NCI-H345 (cell line): ENCODE results near the gene CRIP1.

Experiments used
- DNase-seq: peaks from one replicate; lab custom pipeline; 2025; lab: John Stamatoyannopoulos, UW

The CRIP1 gene

DNA sequence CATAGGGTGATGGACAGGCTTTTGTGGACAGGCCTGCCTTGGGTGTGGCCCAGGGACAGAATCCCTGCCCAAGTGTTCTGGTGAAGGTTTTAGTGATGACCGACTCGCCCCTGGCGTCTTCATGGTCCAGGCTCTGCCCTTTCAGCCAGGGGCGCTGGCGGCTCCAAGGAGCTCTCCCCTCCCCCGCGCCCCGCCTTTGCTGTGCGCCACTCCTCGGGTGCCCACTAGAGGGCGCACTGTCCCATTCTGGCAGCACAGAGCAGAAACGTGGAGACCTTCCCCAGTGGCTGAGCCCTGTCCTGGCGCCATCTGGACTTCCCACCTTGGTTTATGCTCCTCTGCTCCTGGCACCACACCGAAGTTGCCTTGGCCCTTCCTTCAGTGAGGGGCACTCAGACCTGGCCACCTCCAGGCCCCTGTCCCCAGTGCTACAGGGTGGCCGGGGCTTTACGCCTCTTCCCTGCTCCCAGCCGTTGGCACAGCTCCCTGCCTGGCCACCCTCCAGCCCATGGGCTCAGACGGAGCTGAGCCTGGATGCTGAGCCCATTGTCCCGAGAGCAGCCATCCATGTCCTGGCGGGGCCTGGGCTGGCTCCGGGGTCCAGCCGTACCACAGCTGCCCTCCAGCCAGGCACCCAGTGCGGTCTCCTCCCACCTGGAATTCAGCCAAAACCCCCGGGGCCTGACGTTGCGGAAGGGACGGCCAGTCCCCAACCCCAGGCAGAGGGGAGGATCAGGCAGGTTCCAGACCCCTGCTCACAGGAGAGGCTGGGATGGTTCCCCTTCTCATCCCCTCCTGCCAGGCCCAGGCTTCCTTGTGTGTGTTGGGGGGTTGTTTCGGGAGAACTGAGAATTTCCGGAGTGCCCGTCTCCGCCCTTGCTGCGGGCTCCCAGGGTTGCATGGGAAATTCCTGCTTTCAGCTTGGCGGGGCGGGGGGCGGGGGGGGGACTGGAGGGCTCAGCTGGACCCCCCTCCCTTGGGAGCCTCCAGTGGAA is 5.6 kb upstream of the CRIP1 start:
- DNase-seq = peak; percentile 86

DNA sequence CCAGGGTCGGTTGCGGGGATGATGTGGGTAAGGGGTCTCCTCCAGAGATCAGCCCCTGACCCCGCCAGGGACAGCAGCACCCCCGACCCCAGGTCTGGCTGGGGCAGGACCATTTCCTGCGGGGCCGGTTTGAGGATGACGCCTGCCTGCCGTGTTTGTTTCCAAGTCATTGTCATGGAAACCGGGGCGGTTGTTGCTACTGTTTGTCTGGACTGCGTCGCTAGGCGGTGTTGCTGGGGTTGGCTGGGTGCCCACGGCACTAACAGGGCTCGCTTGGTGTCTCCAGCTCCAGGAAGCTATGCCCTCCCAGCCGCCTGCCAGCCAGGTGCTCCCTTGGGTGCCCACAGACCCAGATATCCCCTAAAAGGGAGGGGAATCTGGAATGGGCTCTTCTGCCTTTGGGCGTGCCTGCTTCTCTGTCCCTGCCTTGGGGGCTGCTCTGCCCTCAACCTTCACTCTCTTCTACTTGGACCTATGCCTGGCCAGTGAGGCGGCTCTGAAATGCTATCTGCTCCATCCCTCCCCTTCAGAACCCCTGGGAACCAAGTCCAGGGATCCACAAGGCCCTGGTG is 4.7 kb upstream of the CRIP1 start:
- DNase-seq = peak; percentile 96

DNA sequence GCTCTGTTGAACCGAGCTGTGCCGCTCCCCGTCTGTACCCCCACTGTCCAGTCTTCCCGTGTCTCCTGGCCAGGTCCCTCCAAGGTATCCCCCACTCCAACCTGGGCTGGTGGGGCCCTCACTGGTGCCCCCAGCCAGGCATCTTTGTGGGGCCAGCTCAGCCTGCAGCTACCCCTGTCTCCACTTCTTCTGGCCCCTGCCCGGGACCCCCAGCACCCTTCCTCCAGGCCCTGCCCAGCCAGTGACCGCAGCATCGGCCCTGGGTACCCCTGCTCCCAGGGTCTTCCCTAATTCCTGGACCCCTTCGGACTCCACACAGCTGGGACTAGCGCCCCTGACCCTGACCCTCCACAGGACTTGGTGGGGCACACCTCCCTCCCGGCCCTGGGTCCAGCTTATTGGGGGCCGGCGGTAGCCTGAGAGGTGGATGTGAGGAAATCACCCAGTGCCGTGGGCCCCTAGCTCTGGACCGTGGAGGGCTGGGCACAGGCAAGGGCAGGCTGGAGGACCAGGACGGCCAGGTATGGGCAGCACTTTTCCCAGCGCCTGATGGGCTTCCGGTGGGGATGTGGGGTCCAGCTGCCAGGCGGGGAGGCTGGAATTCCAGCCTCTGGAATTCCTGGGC is 4.1 kb upstream of the CRIP1 start:
- no peak for DNase-seq

DNA sequence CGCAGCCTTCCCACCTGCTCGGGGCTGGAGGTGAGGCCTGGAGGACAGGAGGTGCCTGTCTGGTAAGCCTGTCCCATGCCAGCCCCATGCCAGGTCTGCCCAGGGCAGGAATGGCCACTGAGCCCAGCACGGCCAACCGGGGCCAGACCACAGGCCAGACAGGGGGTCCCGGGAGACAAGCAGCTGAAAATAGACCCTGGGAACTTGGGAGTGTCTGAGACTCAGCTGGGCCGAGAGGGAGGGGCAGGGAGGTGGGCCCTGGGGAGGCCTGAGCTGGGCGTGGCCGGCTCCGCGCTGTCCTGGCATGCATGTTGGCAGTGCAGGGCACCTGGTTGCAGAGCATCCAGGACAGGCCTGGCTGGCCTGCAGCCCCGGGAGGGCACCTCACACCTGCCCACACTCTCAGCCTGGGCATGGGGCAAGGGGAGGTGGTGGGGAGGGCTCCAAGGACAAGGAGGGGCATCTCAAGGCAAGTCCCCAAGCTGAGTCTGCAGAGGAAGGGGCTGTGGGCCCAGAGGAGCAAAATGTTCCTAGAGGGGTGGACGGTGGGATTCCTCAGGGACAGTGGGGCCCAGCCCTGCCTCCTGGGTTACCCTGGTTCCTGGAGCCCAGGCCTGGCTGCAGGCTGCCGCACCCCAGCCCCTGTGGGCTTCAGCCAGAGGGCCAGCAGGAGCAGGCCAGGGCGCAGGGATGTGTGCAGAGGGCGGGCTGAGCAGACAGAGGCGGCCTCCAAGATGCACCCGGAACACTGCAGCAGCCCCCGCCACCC is 3.2 kb upstream of the CRIP1 start:
- no peak for DNase-seq

DNA sequence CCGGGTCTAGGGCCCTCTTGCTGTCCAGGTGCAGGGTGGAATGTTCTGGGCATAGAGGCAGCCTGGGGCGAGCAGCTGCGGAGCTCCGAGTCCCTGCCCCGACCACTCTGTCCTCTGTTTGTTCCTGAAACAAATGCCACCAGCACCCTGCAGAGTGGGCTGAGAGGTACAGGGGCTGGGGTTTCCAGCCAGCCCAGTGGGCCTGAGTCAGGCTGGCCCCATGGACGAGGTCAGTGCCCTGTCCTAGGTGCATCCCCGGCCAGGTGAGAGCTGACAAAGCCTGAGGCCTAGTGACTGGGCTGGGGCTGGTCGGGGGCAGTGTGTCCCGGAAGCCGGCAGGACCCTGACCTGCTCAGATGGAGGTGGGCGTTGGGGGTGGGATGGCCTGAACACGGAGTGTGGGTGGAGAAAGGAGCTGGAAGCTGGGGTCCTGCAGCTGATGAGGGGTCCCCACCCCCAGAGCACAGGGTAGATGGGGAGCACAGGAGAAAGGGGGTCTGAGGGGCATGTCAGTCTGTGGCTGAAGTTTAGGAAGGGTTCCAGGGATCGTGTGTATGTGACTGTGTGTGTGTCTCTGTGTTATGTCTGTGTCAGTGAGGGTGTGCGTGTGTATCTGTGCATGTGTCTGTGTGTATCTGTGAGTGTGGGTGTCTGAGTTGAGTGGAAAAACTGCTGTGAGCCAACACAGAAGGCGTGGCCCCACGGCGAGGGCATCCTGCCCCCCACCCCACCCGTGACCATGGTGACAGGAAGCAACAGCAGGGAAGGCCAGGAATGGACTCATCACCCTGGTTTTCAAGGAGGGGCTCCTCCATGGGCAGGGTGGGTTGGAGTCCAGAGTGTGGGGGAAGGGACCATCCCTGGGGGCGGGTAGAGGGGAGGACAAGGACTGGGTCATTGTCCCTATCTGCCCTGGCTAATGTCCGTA is 2.4 kb upstream of the CRIP1 start:
- no peak for DNase-seq

DNA sequence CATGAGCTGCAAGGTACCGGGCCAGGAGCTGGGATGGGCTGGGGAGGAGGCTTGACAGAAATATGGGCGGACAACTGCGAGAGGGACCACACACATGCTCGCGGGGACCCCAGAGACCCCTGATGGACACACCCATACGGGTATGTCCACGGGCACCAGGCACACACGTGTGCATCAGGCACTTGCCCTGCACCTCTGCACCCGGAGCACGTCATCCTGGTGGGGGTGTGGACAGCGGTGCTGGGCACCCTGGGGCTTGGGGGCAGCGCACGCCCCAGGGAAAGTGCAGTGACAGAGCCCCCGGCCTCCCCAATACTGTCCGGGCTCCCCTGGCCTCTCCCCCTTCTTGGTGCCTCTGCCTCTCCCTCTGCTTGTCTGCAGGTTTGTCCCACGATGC is 1.7 kb upstream of the CRIP1 start:
- no peak for DNase-seq

DNA sequence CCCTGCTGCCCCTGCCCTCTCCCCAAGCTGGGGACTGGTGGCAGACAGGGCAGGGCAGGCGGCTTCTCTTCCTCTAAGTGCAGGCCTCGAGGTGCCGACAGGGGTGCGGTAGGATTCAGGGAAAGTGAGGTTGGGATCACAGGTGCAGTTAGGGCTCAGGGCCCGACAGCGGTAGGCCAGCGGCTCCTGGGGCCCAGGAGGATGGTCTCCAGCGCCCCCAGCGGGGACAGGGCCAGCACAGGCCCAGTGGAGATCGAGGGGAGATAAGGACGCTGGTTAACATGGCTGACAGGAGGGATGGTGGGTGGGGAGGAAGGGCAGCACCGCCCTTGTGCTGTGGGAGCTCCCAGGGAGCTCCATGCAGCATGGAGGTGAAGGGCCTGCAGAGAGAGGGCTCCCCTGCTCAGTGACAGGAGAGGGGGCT is 935 bp upstream of the CRIP1 start:
- no peak for DNase-seq

DNA sequence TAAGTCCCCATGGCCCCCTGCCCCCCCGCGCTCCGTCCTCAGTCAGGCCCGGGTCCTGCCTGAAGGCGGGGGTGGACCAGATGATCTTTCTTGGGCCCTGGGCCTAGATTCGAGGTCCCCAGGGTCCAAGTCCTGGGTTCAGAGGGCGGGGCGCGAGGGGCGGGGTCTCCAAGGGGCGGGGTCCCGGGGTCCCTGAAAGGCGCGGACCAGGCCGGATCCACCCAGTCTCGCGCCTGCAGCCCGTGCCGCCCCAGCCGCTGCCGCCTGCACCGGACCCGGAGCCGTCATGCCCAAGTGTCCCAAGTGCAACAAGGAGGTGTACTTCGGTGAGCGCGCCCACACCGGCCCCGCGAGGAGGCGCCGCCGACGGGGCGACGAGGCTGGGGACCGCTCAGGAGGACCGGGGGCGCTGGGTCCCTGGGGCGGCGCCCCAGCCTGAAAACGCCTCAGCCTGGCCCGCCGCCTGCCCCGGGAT is 325 bp downstream of the CRIP1 start:
- DNase-seq = peak; percentile 53

DNA sequence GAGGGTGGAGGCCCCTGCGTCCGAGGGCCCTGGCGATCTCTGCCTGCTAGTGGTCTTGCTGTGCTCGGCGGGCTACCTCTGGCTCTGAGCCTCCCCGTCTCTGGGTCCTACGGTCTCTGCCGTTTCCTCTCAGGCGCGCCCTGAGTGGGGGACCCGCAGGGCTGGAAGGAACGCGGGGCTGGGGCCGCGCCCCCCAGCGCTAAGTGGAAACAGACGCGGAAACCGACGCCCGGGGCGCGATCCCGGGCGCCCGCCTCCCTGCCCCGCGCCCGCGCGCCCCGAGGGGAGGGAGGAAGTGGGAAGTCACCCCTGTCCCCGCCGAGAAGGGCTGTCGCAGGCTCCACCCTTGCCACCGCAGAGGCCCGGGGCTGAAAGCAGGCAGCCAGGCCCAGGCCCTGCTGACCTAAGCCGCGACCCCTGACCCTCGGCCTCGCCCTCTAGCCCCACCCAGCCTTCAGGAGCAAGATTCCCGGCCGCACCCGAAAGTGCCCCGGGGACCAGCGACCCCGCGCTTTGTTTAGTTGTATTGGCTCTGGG is 831 bp downstream of the CRIP1 start:
- peak; percentile 40 for DNase-seq

DNA sequence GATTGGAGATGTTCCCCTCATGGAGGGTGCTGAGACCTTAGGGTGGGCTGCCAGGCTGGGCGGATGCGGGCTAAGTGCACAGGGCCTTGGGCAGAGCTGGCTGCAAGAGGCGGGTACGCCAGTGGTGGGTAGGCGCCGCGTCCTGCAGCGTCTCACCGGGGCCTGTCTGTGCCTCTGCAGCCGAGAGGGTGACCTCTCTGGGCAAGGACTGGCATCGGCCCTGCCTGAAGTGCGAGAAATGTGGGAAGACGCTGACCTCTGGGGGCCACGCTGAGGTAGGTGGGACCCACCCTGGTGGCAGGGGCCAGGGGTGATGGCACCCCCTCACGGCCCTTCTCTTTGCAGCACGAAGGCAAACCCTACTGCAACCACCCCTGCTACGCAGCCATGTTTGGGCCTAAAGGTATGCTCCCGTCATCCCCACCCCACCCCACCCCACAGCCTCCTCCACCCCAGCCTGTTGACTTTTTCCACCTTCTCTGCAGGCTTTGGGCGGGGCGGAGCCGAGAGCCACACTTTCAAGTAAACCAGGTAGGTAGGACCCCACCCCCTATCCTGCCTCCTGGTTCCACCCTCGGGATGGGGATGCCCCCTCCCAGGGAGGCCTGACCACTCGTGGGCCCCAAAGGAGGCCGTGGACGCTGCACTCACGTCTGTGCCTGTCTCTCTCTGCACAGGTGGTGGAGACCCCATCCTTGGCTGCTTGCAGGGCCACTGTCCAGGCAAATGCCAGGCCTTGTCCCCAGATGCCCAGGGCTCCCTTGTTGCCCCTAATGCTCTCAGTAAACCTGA is 1.5 kb downstream of the CRIP1 start:
- DNase-seq = no peak

DNA sequence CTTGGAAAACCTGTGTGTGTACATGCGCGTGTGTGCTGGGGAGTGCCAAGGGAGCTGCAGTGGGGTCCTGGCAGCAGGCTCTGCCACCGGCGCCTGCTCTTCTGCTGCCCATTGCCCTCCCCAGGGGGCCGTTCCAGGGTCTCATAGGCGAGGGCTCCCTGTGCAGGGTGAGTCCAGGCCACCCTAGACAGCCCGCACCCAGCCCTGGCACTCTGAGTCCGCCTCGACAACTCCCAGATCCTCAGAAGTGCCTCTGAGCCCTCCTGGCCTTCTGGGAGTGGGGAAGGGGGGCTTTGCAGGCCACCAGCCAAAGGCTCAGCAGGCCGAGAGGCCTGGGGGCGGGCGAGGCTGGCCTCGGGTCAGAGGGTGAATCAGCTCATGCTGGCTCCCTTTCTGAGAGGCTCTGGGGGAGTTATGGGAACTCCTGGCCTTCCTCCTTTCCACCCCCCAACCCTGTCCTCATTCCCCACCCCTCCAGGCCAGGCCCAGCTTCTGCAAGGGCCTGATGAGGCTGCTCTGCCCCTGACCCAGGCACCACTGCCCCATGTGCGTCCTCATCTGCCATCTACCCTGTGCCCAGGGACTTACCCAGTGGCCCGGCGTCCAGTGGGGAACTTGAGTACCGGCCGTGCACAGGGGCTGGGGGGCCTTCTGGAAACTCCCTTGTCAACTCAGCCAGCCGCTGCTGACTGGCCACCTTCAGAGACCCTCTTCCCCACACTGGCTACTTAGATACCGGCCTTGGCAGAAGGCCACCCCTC is 2.3 kb downstream of the CRIP1 start:
- no peak for DNase-seq

DNA sequence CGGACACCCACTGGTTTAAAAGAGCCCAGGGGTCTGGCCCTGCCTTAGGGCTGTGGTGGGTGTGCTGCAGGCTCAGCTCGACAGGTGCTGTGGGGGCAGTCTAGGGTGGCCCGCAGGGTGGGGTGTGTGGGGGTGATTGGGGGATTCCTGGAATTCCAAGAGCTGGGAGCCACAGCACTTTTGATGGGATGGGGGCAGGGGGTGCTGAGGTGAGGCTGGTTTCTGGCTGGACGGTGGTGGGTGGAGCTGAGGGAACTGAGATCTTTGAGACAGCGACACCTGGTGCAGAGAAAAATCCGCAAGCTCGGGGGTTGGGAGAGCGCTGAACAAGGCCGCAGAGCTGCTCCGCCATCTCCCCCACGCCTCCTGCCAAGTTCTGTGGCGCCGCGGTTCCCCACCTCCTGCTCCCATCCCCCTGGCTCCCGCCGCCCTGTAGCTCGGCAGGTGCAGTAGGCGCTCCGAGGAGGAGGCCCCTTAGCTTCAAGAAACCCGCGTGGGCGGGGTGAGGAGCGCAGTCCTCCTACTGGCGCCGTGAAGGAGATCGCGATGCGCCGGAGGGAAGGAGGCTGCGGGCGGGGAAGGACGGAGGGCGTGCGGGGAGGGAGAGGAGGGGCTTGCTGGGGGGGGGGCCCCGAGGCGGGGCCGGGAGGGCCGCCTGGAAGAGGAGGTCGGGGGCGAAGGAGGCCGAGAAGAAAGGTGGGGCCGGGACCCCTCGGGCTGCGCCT is 3.0 kb downstream of the CRIP1 start:
- peak; percentile 92 for DNase-seq

DNA sequence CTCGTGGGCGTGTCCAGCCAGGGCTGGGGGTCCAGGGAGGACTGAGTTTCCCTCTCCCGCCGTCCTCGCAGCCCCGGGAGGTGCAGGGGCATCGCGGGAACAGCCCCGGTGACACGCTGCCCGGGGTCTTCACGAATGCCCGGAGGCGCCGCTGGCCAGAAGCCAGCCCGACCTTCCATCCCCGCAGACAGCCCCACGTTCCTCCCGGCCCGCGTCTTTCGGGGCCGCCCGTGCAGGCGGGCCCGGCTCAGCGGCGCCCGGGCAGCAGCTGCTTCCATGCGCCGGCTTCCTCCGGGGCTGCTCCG is 3.5 kb downstream of the CRIP1 start:
- no peak for DNase-seq

DNA sequence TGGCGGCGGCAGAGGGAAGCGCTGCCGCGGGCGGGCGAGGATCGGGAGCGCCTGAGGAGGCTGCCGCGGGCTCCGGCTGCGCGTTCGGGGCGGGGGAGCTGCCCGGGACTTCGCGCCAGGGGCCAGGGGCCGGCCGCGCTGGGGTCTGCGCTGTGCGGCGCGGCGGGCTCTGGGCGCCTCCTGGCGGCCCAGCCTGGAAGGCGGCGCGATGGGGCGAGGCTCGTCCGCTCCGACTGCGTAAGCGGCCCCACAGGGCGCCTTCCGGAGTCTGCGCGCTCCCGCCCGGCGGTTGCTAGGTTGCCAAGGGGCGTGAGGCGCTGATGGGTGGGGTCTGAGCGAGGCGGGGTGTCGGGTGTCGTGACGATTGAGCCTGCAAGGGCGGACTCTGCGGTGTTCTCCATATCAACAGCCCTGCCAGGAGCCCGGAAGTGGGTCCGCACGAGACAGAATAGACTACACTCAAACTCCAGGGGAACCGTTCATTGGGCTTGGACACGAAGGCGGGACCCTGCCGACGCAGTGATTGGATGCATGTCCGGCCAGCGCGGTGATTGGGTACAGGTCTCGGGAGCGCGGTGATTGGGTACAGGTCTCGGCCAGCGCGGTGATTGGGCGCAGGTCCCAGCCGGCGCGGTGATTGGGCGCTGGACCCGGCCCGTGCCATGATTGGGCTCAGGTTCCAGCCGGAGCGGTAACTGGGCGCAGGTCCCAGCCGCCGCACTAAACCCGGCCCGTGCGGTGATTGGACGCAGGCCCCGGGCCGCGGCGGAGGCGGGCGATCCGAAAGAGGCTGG is 4.1 kb downstream of the CRIP1 start, which contains the start of gene TEDC1:
TEDC1 (plus strand) TSS at position 675 of the 794 bp plus-strand sequence. CDS start 130 bp downstream, outside the sequence.
- peak; percentile 100 for DNase-seq

DNA sequence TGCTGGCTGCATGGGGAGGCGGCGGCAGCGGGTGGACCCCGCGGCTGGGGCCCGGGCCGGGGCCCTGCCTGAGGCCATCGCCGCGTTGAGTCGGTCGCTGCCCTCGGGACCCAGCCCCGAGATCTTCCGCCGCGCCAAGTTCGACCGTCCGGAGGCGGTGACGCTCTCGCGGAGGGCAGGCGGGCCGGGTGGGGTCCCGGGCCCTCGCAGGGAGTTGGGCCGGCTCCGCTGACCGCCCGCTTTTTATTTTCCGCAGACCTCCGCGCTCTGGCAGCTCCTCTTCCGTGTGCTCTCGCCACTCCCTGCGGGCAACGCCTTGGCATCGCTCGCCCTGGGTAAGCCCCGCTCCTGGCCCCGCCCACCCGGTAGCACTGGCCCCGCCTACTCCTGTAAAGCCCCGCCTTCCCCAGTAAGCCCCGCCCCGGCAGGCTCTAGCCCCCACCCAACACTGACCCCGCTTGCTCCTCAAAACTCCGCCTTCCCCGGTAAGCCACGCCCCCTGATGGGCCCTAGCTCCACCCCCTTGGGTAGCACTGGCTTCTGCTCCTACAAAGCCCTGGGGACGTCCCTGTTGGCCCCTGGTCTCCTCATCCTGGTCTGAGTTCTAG is 4.8 kb downstream of the CRIP1 start:
- peak; percentile 68 for DNase-seq

DNA sequence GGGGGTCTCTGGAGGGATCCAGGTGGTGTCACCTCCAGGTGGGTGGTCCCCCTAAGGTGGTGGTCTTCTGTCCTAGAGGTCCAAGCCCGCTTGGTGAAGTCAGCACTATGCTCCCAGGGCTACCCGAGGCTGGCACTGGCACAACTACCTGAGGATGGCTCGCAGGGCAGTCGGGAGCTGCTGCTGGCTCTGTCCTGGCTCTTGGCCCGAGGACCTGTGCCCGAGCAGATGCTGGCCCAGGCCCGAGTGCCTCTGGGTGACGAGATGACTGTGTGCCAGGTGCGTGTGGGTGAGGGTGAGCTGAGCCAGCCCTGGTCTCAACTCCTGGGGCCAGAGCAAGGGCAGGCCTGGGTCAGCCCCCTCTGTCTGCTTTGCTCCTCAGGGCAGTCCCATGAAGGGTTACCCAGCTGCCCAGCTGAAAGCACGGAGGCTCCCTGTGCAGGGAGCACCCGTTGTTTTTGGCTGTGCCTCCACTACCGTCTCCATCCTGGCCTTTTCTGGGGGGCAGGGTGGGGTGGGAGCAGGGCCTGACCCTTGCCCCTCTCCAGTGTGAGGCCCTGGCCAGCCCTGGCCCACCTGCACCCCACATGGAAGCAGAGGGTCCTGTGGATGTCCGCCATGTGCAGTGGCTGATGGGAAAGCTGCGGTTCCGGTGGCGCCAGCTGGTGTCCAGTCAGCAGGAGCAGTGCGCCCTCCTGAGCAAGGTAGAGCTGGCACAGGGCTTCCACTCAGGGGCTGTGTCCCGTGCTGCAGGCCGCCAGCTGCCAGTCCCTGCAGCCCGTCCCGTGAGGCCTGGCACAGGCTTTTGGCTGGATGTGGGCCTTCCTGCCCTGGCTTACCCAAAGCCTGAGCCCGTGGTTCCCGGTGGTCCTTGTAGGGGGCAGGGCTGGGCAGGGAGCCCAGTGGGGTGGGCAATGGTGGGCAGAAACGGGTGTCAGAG is 5.6 kb downstream of the CRIP1 start:
- no peak for DNase-seq
